SKM-1 treated with dmso at 0.1 percent for 144 hours (cell line): ENCODE data around the gene DIAPH1.
A peak's percentile ranks its signal among the peaks of the same experiment; 100 is the strongest.

Source experiments
- DNase-seq: peaks from one replicate; lab custom pipeline; 2025; ENCODE audit not compliant: unreplicated experiment; lab: John Stamatoyannopoulos, UW

Gene DIAPH1

GRCh38 chr5:141485321-141486055, 133.3 kb downstream of the DIAPH1 start:
- DNase-seq: no peak

- no peak for DNase-seq
Measured at GRCh38 chr5:141484641-141485311, 134.0 kb downstream of the DIAPH1 start, which contains the start of gene PCDHGC4. PCDHGC4 (plus strand) TSS chr5:141485030; CDS start chr5:141485174, 144 bp downstream.

- no peak for DNase-seq
Measured at GRCh38 chr5:141484310-141484640, 134.5 kb downstream of the DIAPH1 start.

- no peak for DNase-seq
Measured at GRCh38 chr5:141483902-141484301, 134.9 kb downstream of the DIAPH1 start.

GRCh38 chr5:141479776-141480175, 139.0 kb downstream of the DIAPH1 start:
- DNase-seq: peak; percentile 19

- no peak for DNase-seq
Measured at GRCh38 chr5:141478321-141478945, 140.4 kb downstream of the DIAPH1 start.

GRCh38 chr5:141477815-141478214, 141.0 kb downstream of the DIAPH1 start:
- DNase-seq: no peak

GRCh38 chr5:141477044-141477575, 141.7 kb downstream of the DIAPH1 start:
- no peak for DNase-seq

GRCh38 chr5:141476132-141476911, 142.5 kb downstream of the DIAPH1 start:
- DNase-seq: peak; percentile 23

- DNase-seq: peak; percentile 74
Measured at GRCh38 chr5:141475625-141476131, 143.1 kb downstream of the DIAPH1 start, which contains the start of gene PCDHGC3. PCDHGC3 (plus strand) TSS chr5:141475966; CDS start chr5:141476117, 151 bp downstream.

- no peak for DNase-seq
Measured at GRCh38 chr5:141465351-141465750, 153.4 kb downstream of the DIAPH1 start.
